GM18526 (cell line): ENCODE measurements around the gene CARD16.
"Not testable (repeated sequence)": the region's sequence is repeated elsewhere in the genome, so short reads cannot be mapped to it uniquely, and the experiment has no call there.

Experiments used
- POLR2A ChIP-seq: IDR thresholded peaks from 3 replicates; pipeline ENCODE4 v1.6.1; 2011; ENCODE audit not compliant: insufficient read length; ENCODE audit errors: extremely low read depth

Gene CARD16

GRCh38 chr11:105044557-105045524, at the start of gene CARD16:
CARD16 (minus strand) TSS chr11:105045335; CDS start chr11:105045297, 38 bp downstream.
- not testable (repeated sequence) for TF ChIP-seq POLR2A

- no peak for TF ChIP-seq POLR2A
Observed at GRCh38 chr11:105092256-105093239, 47.4 kb upstream of the CARD16 start.

GRCh38 chr11:105081412-105082150, 36.4 kb upstream of the CARD16 start:
- TF ChIP-seq POLR2A = no peak

GRCh38 chr11:105078283-105078682, 33.1 kb upstream of the CARD16 start:
- no peak for TF ChIP-seq POLR2A

GRCh38 chr11:105074166-105074530, 29.0 kb upstream of the CARD16 start:
- no peak for TF ChIP-seq POLR2A

GRCh38 chr11:105073456-105074165, 28.5 kb upstream of the CARD16 start:
- TF ChIP-seq POLR2A = no peak

- TF ChIP-seq POLR2A = no peak
Observed at GRCh38 chr11:105071089-105071732, 26.1 kb upstream of the CARD16 start.

GRCh38 chr11:105070306-105070705, 25.2 kb upstream of the CARD16 start:
- TF ChIP-seq POLR2A = no peak

GRCh38 chr11:105057432-105057831, 12.3 kb upstream of the CARD16 start:
- TF ChIP-seq POLR2A = no peak

GRCh38 chr11:105056446-105056845, 11.3 kb upstream of the CARD16 start:
- TF ChIP-seq POLR2A = no peak

- TF ChIP-seq POLR2A = no peak
Observed at GRCh38 chr11:105054723-105055493, 9.8 kb upstream of the CARD16 start.

GRCh38 chr11:105052487-105052886, 7.4 kb upstream of the CARD16 start:
- no peak for TF ChIP-seq POLR2A

- no peak for TF ChIP-seq POLR2A
Observed at GRCh38 chr11:105051559-105051958, 6.4 kb upstream of the CARD16 start.
